H9 (cell line): Measurements from ENCODE around the gene BLVRB. TPM values are rescaled to one million over a fixed set of nuclear protein-coding genes. Genes with fewer than 3 reads are reported as not detected.

Source experiments
- DNase-seq: peaks from one replicate; pipeline ENCODE4 v3.0.0-alpha.2; 2017
- H2AFZ ChIP-seq: one replicate; pipeline ENCODE4 v1.6.1; 2013; ENCODE audit warnings: mild to moderate bottlenecking, low read length, control low read depth, moderate library complexity
- H2AK5ac ChIP-seq: 2 replicates; pipeline ENCODE4 v1.6.1; 2013; ENCODE audit warnings: low read length, control low read depth, mixed read lengths; ENCODE audit not compliant: insufficient read length
- H2BK120ac ChIP-seq: one replicate; pipeline ENCODE4 v1.6.1; 2013; ENCODE audit warnings: low read depth, mild to moderate bottlenecking, low read length, control low read depth, inconsistent platforms; ENCODE audit not compliant: poor library complexity, severe bottlenecking
- H2BK12ac ChIP-seq: 2 replicates; pipeline ENCODE4 v1.6.1; 2013; ENCODE audit warnings: low read length, control low read depth, mixed read lengths, low read depth; ENCODE audit not compliant: insufficient read length
- H2BK15ac ChIP-seq: 2 replicates; pipeline ENCODE4 v1.6.1; 2013; ENCODE audit warnings: low read depth, low read length, control low read depth
- H2BK20ac ChIP-seq: one replicate; pipeline ENCODE4 v1.6.1; 2013; ENCODE audit warnings: low read depth, mild to moderate bottlenecking, low read length, control low read depth, inconsistent platforms; ENCODE audit not compliant: poor library complexity, severe bottlenecking
- H2BK5ac ChIP-seq: 2 replicates; pipeline ENCODE4 v1.6.1; 2013; ENCODE audit warnings: low read length, control low read depth, mixed read lengths; ENCODE audit not compliant: insufficient read length
- H3K14ac ChIP-seq: 2 replicates; pipeline ENCODE4 v1.6.1; 2013; ENCODE audit warnings: low read length, control low read depth; ENCODE audit not compliant: insufficient read depth
- H3K18ac ChIP-seq: 2 replicates; pipeline ENCODE4 v1.6.1; 2013; ENCODE audit warnings: low read depth, mild to moderate bottlenecking, mixed read lengths, low read length, control low read depth; ENCODE audit not compliant: insufficient read length
- H3K23ac ChIP-seq: 2 replicates; pipeline ENCODE4 v1.6.1; 2013; ENCODE audit warnings: low read length, control low read depth, mixed read lengths, low read depth; ENCODE audit not compliant: insufficient read length
- H3K23me2 ChIP-seq: 2 replicates; pipeline ENCODE4 v1.6.1; 2013; ENCODE audit warnings: low read depth, mild to moderate bottlenecking, mixed read lengths, low read length, control low read depth; ENCODE audit not compliant: insufficient read length, poor library complexity, severe bottlenecking
- H3K27ac ChIP-seq: 2 replicates; pipeline ENCODE4 v1.5.1; 2013; ENCODE audit warnings: low read length, control low read depth, mixed read lengths, low read depth; ENCODE audit not compliant: insufficient read length
- H3K27me3 ChIP-seq: 2 replicates; pipeline ENCODE4 v1.6.1; 2013; ENCODE audit warnings: low read length, control low read depth, inconsistent platforms; ENCODE audit not compliant: insufficient read depth
- H3K4ac ChIP-seq: 2 replicates; pipeline ENCODE4 v1.6.1; 2013; ENCODE audit warnings: low read depth, mild to moderate bottlenecking, control low read depth, inconsistent platforms, low read length, moderate library complexity
- H3K4me1 ChIP-seq: 2 replicates; pipeline ENCODE4 v1.6.1; 2013; ENCODE audit warnings: low read length, control low read depth, inconsistent platforms; ENCODE audit not compliant: insufficient read depth
- H3K4me2 ChIP-seq: 2 replicates; pipeline ENCODE4 v1.6.1; 2013; ENCODE audit warnings: low read length, control low read depth, mixed read lengths; ENCODE audit not compliant: insufficient read length, insufficient read depth
- H3K56ac ChIP-seq: 2 replicates; pipeline ENCODE4 v1.6.1; 2013; ENCODE audit warnings: low read depth, mild to moderate bottlenecking, mixed read lengths, low read length, control low read depth; ENCODE audit not compliant: insufficient read length
- H3K79me1 ChIP-seq: 2 replicates; pipeline ENCODE4 v1.6.1; 2013; ENCODE audit warnings: low read depth, mild to moderate bottlenecking, moderate library complexity, low read length, control low read depth, inconsistent platforms; ENCODE audit not compliant: insufficient read depth, poor library complexity, severe bottlenecking
- H3K79me2 ChIP-seq: 2 replicates; pipeline ENCODE4 v1.6.1; 2013; ENCODE audit warnings: low read length, control low read depth, inconsistent platforms; ENCODE audit not compliant: insufficient read depth
- H3K9ac ChIP-seq: 2 replicates; pipeline ENCODE4 v1.6.1; 2013; ENCODE audit warnings: low read length, control low read depth, mixed read lengths; ENCODE audit not compliant: insufficient read length; ENCODE audit errors: extremely low read depth
- H3K9me3 ChIP-seq: one replicate; pipeline ENCODE4 v1.6.1; 2013; ENCODE audit warnings: low read depth, low read length, inconsistent platforms; ENCODE audit not compliant: control insufficient read depth
- H3T11ph ChIP-seq: one replicate; pipeline ENCODE4 v1.6.1; 2013; ENCODE audit warnings: mild to moderate bottlenecking, low read length, control low read depth, inconsistent platforms
- H4K20me1 ChIP-seq: one replicate; pipeline ENCODE4 v1.6.1; 2013; ENCODE audit not compliant: control insufficient read depth, insufficient read length, insufficient read depth
- H4K5ac ChIP-seq: 2 replicates; pipeline ENCODE4 v1.6.1; 2013; ENCODE audit warnings: low read depth, mild to moderate bottlenecking, mixed read lengths, low read length, control low read depth; ENCODE audit not compliant: insufficient read length
- H4K8ac ChIP-seq: replicated peaks from 2 replicates; pipeline ENCODE4 v1.6.1; 2013; ENCODE audit warnings: low read length, control low read depth, mixed read lengths, low read depth; ENCODE audit not compliant: insufficient read length
- H4K91ac ChIP-seq: 2 replicates; pipeline ENCODE4 v1.6.1; 2013; ENCODE audit warnings: low read depth, mild to moderate bottlenecking, moderate library complexity, mixed read lengths, low read length, control low read depth; ENCODE audit not compliant: insufficient read length
- H3K27ac Mint-ChIP-seq, 3 experiments: 2 replicates in 2 of 3; 3 replicates in 1 of 3; pipeline ENCODE4 v1.8.0; 2020 to 2021; ENCODE audit warnings: mixed read lengths in 3 of 3, mild to moderate bottlenecking in 1 of 3, moderate library complexity in 1 of 3
- H3K27me3 Mint-ChIP-seq: 2 replicates; pipeline ENCODE4 v1.8.0; 2021; ENCODE audit warnings: low read depth, mild to moderate bottlenecking, moderate library complexity, mixed read lengths
- H3K36me3 Mint-ChIP-seq, 3 experiments: 2 replicates in 2 of 3; 3 replicates in 1 of 3; pipeline ENCODE4 v1.8.0; 2020 to 2021; ENCODE audit warnings: low read depth in 3 of 3, mixed read lengths in 3 of 3; ENCODE audit not compliant: insufficient read depth in 1 of 3
- H3K4me1 Mint-ChIP-seq, 2 experiments: 2 replicates each; pipeline ENCODE4 v1.8.0; 2020; ENCODE audit warnings: mixed read lengths in 2 of 2
- H3K4me3 Mint-ChIP-seq, 2 experiments: 2 replicates in 1 of 2; 3 replicates in 1 of 2; pipeline ENCODE4 v1.8.0; 2020 to 2021; ENCODE audit warnings: mild to moderate bottlenecking in 2 of 2, mixed read lengths in 2 of 2, moderate library complexity in 1 of 2
- H3K9me3 Mint-ChIP-seq, 2 experiments: 2 replicates in 1 of 2; 3 replicates in 1 of 2; pipeline ENCODE4 v1.8.0; 2020; ENCODE audit warnings: mild to moderate bottlenecking in 2 of 2, mixed read lengths in 2 of 2, moderate library complexity in 1 of 2
- WGBS: extraction: QIAGEN DNeasy Blood & Tissue Kit; methylation state at CpG from one replicate; pipeline ENCODE4 v1.1.7; 2013; ENCODE audit warnings: missing lambda C conversion rate, low lambda C conversion rate, mixed read lengths; ENCODE audit not compliant: insufficient read length; ENCODE audit errors: extremely low coverage; 5-methylcytosine and 5-hydroxymethylcytosine counted together
- total RNA-seq: library from RNA; stranded (reverse); gene quantifications from 2 replicates; pipeline ENCODE4 v1.2.1, GENCODE V29; 2021
- TF ChIP-seq, protein P1 (sequence below): fragments of 200-600 bp; sonication (generic); conservative IDR thresholded peaks from 3 replicates; pipeline ENCODE4 v1.8.0; 2021; ENCODE audit warnings: antibody characterized with exemption, mild to moderate bottlenecking

The BLVRB gene
- total RNA-seq, 1 experiment from 2014 or later = 27.9 TPM

DNA sequence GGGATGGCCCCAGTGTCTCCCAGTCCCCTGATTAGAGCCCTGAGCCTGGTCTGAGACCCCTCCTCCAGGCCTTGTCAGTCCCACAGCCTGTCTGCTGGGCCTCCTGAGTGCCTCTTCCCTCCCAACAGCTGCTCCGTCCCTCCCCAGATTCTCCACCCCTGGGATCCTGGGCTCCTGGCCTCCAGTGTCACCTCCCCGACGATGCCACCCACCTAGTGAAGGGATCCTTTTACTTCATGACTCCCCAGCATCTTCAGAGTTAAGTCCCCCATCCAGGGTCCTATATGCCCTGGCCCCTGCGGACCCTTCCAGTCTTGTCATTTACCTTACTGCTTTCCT, 47.9 kb downstream of the BLVRB start:
- no peaks in the 10 kb centered on the region for H4K20me1 ChIP-seq
- H3K4me3 Mint-ChIP-seq = peak overlapping the region in 1 of 2 experiments; percentile 43; a peak in 2 of 5 replicates
- H4K91ac ChIP-seq = no peak overlapping the region
- H2BK15ac ChIP-seq = no peak overlapping the region
- no peak overlapping the region for H3K9ac ChIP-seq
- no peak overlapping the region for H3K23ac ChIP-seq
- no peaks in the 10 kb centered on the region for H3K79me1 ChIP-seq
- no CpG with 5 or more reads among the region's 4 CpGs for WGBS
- H3K79me2 ChIP-seq = no peaks in the 10 kb centered on the region
- H3T11ph ChIP-seq = no peak overlapping the region
- H3K27me3 Mint-ChIP-seq = peaks cover 7% of the 10 kb centered on the region
- no peak overlapping the region for H3K56ac ChIP-seq
- H4K8ac ChIP-seq = no peak overlapping the region
- no peak overlapping the region for H2BK120ac ChIP-seq
- no peak overlapping the region for H2AFZ ChIP-seq
- no peak overlapping the region for H2AK5ac ChIP-seq
- H3K9me3 Mint-ChIP-seq = peaks cover 0 to 3% of the 10 kb centered on the region in 2 experiments; a peak in 1 of 5 replicates
- H3K27ac Mint-ChIP-seq = peak overlapping the region in 1 of 3 experiments; percentile 69; a peak in 2 of 7 replicates
- H3K36me3 Mint-ChIP-seq = peaks cover 0 to 5% (median 4%) of the 10 kb centered on the region in 3 experiments; a peak in 3 of 7 replicates
- no peak overlapping the region for H3K4me2 ChIP-seq
- no peak overlapping the region for H2BK12ac ChIP-seq
- H3K9me3 ChIP-seq = no peaks in the 10 kb centered on the region
- no peak overlapping the region for H4K5ac ChIP-seq
- H2BK5ac ChIP-seq = no peak overlapping the region
- H3K18ac ChIP-seq = no peak overlapping the region
- DNase-seq = no peak
- H3K4me1 ChIP-seq = no peaks in the 10 kb centered on the region
- H3K4ac ChIP-seq = no peak overlapping the region
- H3K4me1 Mint-ChIP-seq = peaks cover 25 to 41% of the 10 kb centered on the region in 2 experiments
- H2BK20ac ChIP-seq = no peak overlapping the region
- H3K27ac ChIP-seq = no peak overlapping the region
- peaks cover 3% of the 10 kb centered on the region for H3K23me2 ChIP-seq
- no peak overlapping the region for H3K14ac ChIP-seq
- TF ChIP-seq, protein P1, sequence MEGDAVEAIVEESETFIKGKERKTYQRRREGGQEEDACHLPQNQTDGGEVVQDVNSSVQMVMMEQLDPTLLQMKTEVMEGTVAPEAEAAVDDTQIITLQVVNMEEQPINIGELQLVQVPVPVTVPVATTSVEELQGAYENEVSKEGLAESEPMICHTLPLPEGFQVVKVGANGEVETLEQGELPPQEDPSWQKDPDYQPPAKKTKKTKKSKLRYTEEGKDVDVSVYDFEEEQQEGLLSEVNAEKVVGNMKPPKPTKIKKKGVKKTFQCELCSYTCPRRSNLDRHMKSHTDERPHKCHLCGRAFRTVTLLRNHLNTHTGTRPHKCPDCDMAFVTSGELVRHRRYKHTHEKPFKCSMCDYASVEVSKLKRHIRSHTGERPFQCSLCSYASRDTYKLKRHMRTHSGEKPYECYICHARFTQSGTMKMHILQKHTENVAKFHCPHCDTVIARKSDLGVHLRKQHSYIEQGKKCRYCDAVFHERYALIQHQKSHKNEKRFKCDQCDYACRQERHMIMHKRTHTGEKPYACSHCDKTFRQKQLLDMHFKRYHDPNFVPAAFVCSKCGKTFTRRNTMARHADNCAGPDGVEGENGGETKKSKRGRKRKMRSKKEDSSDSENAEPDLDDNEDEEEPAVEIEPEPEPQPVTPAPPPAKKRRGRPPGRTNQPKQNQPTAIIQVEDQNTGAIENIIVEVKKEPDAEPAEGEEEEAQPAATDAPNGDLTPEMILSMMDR = no peak
- no peaks in the 10 kb centered on the region for H3K27me3 ChIP-seq
